HG02642 (cell line): Measurements from ENCODE around the gene CHRFAM7A.
"Not testable (repeated sequence)": the region's sequence is repeated elsewhere in the genome, so short reads cannot be mapped to it uniquely, and the experiment has no call there.

Source experiments
- ATAC-seq: cut with Tn5 transposase; IDR thresholded peaks from one replicate; pipeline ENCODE4 v1.9.1; 2021; ENCODE audit warnings: mild to moderate bottlenecking; ENCODE audit not compliant: unreplicated experiment, poor library complexity

The CHRFAM7A gene

DNA sequence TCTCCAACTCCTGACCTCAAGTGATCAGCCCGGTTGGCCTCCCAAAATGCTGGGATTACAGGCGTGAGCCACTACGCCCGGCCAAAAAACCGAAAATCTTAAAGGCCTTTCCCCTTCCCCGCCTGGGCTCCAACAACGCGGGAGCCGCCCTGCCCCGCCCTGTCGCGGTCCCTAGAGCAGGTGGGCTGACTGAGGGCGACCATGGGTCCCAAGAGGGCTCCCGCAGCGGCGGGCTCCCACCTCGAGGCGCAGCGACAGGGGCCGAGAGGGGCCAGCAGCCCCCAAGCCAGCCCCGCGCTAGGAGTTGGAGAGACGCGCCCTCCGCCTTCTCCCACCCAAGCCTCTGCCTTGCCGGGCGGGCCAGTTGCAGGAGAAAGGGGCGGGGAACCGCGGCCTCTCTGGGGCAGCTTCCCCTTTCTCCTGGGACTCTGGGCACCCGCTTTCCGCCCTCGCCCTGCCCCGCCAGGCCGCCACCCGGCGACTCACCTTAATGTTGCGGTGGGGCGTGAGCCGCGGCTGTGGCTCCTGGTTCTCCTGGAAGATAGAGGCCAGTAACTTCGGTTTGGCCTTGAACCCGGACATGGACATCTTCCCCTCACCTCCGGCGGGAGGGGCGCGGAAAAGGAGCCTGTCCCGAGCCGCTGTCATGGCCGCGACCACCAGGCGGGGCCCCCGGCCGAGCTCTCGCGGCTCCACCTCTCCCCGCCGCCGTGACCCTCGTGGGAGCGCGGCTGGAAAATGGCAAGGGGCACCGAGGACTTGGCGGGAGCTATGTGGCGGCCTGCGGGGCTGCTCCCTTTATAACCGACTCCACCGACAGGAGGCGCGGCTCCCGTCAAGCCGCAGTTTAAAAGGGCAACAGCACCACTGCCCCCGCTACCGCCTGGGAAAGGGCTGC lies at the start of gene CHRFAM7A:
CHRFAM7A (minus strand) TSS at position 775 of the 898 bp plus-strand sequence. CDS start 10,189 bp downstream, outside the sequence.
- not testable (repeated sequence) for ATAC-seq

- not testable (repeated sequence) for ATAC-seq
These were observed 45.0 kb upstream of the CHRFAM7A start for GRCh38 chr15:30438348-30438747.

DNA sequence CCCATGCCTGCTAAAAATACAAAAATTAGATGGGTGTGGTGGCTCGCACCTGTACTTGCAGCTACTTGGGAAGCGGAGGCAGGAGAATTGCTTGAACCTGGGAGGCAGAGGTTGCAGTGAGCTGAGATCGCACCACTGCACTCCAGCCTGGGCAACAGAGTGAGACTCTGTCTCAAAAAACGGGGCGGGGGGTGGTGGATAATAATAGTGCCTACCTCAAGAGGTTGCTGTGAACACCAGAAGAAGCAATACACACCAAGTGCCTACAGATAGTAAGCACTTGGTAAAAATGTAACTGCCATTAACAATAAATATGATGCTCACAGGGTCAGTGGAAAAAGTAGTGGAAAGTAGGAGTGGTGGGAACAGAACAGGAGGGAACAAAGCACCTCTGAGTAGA lies 42.5 kb upstream of the CHRFAM7A start:
- not testable (repeated sequence) for ATAC-seq

GRCh38 chr15:30420723-30421122 lies 27.4 kb upstream of the CHRFAM7A start:
- not testable (repeated sequence) for ATAC-seq

GRCh38 chr15:30414160-30414559 lies 20.8 kb upstream of the CHRFAM7A start, which contains the start of gene GOLGA8R:
GOLGA8R (minus strand) TSS chr15:30414260; CDS start chr15:30414162, 98 bp downstream.
- ATAC-seq, result not testable (repeated sequence)

DNA sequence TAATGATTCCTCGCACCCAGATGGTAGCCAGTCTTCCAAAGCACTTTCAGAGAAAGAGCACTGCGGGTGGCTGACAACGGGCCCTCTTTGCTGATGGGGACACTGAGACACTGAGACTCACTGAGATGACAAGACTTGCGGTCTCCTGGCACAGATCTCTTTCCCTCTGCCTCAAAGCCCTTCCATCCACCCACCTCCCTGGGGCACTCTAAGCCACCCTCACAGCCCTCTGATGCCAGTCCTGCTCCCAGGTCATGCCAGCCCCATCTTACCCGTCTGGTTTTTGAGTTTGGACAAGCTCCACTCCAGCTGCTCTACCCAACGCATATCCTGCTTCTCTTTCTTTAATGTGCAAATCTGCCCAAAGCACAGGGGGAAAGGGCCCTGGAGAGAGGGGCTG lies 14.3 kb upstream of the CHRFAM7A start:
- not testable (repeated sequence) for ATAC-seq

DNA sequence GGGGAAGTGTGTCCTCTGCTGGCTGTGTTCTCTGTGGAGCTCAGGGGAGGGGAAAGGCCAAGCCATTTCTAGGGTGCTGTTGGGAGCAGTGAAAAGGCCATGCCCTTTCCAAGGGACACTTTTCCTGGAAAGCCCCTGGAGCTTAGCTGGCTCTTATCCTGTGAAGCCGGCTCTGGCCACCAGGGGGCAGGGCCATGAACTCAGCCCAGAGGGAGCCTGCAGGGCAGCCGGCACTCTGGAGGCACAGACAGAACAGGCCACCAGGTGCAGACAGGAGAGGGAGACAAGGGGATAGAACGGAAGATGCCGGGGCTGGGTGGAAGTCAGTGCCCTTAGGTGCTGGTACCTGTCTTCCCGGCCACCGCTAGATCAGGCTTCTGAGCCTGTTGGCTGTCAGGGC lies 5.6 kb upstream of the CHRFAM7A start:
- not testable (repeated sequence) for ATAC-seq

GRCh38 chr15:30393664-30393991 lies 288 bp upstream of the CHRFAM7A start:
- not testable (repeated sequence) for ATAC-seq

DNA sequence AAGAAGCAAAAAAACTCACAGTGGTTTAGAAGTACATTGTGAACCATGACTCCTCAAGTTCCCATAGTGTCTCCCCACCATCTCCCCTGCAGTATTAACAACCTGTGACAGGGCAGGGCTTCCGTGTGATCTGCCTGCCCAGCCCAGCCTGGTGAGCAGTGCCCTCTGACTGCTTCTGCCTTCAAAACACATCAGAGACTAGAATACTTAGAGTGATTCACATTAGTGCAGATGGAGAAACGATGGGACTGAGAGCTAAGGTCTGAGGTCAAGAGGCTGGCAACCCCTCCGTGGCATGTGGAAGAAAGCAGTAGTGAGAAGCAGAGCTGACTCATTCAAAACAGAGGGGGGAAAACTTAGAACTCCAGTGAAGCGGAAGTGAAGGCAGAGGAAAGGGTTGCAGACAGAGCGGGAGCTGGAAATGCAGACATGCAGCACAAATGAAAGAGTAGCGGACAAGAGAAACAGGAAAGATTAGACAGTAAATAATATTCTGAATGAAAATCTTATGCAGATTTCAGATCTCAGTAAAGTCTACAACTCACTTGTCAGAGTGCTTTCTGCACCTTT lies 6.9 kb downstream of the CHRFAM7A start:
- not testable (repeated sequence) for ATAC-seq

DNA sequence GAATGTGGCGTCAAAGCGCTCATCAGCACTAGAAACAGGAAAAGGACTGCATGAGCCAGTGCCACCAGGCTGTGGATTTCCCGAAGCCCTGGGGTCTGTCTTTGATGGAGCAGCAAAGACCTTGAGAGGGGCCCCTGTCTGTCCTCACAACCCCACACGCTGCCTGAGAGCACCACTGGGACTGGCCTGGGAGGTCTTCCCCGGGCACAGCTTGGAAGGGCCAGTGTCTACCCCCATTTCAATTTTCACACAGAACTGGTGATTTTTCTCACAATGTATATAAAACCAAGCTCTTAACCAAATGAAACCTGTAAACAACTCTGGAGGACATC lies 16.3 kb downstream of the CHRFAM7A start:
- ATAC-seq, result not testable (repeated sequence)

DNA sequence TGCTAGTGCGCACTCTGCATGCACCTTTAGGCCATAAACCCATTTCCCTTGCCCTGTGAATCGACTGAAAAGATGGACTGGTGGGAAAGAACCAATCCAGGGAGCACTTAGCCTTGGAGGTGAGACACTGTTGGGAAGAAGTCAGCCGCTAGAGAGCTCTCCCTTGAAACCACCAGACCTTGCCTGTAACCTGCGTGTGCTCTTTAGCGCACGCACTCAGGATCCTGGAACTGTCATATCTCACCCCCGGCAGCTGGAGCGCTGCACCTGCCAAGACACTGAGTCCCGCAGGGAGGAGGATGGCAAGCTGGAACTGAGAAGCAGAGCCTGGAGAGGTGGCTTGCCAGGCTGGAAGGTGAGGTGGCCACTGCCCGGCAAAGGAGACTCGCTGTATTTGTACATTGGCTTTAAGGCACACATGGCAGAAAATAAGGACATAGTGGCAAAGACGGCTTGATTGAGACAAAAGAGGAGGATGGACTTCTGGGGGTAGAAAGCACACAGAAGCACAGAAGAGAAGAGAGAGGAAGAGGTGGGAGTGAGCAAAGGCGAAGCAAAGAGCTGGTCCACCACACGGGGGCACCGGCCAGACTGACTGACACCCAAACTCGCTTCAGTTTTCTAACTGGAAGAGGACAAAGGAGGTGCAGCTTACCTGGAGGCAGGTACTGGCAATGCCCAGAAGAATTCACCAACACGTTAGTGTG lies 16.8 kb downstream of the CHRFAM7A start:
- ATAC-seq, result not testable (repeated sequence)

- ATAC-seq, result not testable (repeated sequence)
These were observed 17.5 kb downstream of the CHRFAM7A start for GRCh38 chr15:30375872-30376271.

- not testable (repeated sequence) for ATAC-seq
These were observed 18.5 kb downstream of the CHRFAM7A start for GRCh38 chr15:30374862-30375261.

DNA sequence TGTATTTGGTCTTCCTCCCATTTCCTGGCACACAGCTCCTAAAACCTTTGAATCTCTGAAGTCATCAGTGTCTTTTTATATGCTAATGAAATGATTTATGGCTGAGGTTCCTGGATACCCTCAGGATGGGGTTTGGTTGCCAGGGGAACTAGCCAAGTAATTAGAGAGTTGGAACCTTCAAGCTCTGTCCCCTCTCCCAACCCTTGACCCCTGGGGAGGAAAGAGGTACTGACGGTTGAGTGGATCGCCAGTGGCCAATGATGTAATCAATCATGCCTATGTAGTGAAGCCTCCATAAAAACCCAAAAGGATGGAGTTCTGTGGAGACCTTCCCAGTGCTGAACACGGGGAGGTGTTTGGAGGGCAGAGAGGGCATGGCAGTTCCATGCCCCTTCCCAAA lies 25.1 kb downstream of the CHRFAM7A start:
- not testable (repeated sequence) for ATAC-seq

DNA sequence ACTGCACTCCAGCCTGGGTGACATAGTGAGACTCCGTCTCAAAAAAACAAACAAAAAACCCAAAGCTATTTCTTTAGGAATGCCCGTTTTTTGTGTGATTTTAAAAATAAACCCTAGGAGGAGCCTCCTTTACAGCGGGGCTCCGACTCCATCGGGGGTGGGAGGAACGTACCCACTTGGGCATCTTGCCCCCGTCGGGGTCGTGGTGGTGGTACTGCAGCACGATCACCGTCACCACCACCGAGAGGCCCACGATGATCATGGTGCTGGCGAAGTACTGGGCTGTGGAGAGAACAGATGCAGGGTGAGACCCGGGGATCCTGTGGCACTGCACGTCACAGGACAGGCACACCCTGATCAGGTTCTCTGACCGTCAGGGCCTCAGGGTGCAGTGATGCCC lies 26.1 kb downstream of the CHRFAM7A start:
- not testable (repeated sequence) for ATAC-seq

- not testable (repeated sequence) for ATAC-seq
These were observed 31.9 kb downstream of the CHRFAM7A start for GRCh38 chr15:30361404-30361803.

- ATAC-seq, result not testable (repeated sequence)
These were observed 32.4 kb downstream of the CHRFAM7A start for GRCh38 chr15:30360990-30361389.

GRCh38 chr15:30355043-30355442 lies 38.3 kb downstream of the CHRFAM7A start:
- not testable (repeated sequence) for ATAC-seq

DNA sequence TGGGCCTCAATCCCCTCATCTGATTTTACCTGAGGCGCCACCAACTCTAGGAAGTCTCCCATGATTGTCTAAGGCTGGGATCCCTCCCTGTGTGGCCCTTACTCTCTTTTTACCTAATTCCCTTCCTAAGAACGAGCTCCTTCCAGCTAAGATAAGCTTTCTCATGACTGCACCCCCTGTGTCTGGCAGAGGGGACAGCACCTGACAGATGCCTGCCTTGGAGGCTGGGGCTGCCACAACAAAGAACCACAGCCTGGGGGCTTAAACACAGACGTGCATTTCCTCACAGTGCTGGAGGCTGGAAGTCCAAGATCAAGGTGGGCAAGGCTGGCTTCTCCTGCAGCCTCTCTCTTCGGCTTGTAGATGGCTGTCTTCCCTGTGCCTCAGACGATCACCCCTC lies 43.5 kb downstream of the CHRFAM7A start:
- not testable (repeated sequence) for ATAC-seq

- ATAC-seq, result not testable (repeated sequence)
These were observed 56.8 kb downstream of the CHRFAM7A start for GRCh38 chr15:30336584-30336983.

- not testable (repeated sequence) for ATAC-seq
These were observed 59.2 kb downstream of the CHRFAM7A start for GRCh38 chr15:30334152-30334551.
